Measurements from ENCODE around the gene SIGLEC8. TPM values are rescaled to one million over a fixed set of nuclear protein-coding genes. Genes with fewer than 3 reads are reported as not detected.

SIGLEC8 gene
- total and polyA plus RNA-seq, 2 of the 8 experiments (the other 6 are each of a cell fraction or from before 2014, with no cell fraction given) = not detected

DNA sequence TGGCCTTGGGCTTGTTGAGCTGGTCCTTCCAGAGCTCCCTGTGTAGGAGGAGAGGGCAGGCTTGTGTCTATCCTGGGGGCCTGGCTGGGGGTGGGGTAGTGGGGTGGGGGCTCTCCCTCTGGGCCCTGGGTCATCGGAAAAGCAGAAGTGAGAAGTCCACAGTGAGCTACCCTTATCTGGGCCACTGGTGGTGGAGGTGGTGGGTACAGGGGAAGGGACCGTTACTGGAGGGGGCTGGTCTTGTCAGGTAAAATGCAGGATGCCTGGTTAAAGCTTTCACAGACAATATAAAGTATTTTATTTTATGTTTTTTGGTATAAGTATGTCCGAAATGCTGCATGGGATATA is 40.5 kb downstream of the SIGLEC8 start (continued):
- TF ChIP-seq, protein P1, sequence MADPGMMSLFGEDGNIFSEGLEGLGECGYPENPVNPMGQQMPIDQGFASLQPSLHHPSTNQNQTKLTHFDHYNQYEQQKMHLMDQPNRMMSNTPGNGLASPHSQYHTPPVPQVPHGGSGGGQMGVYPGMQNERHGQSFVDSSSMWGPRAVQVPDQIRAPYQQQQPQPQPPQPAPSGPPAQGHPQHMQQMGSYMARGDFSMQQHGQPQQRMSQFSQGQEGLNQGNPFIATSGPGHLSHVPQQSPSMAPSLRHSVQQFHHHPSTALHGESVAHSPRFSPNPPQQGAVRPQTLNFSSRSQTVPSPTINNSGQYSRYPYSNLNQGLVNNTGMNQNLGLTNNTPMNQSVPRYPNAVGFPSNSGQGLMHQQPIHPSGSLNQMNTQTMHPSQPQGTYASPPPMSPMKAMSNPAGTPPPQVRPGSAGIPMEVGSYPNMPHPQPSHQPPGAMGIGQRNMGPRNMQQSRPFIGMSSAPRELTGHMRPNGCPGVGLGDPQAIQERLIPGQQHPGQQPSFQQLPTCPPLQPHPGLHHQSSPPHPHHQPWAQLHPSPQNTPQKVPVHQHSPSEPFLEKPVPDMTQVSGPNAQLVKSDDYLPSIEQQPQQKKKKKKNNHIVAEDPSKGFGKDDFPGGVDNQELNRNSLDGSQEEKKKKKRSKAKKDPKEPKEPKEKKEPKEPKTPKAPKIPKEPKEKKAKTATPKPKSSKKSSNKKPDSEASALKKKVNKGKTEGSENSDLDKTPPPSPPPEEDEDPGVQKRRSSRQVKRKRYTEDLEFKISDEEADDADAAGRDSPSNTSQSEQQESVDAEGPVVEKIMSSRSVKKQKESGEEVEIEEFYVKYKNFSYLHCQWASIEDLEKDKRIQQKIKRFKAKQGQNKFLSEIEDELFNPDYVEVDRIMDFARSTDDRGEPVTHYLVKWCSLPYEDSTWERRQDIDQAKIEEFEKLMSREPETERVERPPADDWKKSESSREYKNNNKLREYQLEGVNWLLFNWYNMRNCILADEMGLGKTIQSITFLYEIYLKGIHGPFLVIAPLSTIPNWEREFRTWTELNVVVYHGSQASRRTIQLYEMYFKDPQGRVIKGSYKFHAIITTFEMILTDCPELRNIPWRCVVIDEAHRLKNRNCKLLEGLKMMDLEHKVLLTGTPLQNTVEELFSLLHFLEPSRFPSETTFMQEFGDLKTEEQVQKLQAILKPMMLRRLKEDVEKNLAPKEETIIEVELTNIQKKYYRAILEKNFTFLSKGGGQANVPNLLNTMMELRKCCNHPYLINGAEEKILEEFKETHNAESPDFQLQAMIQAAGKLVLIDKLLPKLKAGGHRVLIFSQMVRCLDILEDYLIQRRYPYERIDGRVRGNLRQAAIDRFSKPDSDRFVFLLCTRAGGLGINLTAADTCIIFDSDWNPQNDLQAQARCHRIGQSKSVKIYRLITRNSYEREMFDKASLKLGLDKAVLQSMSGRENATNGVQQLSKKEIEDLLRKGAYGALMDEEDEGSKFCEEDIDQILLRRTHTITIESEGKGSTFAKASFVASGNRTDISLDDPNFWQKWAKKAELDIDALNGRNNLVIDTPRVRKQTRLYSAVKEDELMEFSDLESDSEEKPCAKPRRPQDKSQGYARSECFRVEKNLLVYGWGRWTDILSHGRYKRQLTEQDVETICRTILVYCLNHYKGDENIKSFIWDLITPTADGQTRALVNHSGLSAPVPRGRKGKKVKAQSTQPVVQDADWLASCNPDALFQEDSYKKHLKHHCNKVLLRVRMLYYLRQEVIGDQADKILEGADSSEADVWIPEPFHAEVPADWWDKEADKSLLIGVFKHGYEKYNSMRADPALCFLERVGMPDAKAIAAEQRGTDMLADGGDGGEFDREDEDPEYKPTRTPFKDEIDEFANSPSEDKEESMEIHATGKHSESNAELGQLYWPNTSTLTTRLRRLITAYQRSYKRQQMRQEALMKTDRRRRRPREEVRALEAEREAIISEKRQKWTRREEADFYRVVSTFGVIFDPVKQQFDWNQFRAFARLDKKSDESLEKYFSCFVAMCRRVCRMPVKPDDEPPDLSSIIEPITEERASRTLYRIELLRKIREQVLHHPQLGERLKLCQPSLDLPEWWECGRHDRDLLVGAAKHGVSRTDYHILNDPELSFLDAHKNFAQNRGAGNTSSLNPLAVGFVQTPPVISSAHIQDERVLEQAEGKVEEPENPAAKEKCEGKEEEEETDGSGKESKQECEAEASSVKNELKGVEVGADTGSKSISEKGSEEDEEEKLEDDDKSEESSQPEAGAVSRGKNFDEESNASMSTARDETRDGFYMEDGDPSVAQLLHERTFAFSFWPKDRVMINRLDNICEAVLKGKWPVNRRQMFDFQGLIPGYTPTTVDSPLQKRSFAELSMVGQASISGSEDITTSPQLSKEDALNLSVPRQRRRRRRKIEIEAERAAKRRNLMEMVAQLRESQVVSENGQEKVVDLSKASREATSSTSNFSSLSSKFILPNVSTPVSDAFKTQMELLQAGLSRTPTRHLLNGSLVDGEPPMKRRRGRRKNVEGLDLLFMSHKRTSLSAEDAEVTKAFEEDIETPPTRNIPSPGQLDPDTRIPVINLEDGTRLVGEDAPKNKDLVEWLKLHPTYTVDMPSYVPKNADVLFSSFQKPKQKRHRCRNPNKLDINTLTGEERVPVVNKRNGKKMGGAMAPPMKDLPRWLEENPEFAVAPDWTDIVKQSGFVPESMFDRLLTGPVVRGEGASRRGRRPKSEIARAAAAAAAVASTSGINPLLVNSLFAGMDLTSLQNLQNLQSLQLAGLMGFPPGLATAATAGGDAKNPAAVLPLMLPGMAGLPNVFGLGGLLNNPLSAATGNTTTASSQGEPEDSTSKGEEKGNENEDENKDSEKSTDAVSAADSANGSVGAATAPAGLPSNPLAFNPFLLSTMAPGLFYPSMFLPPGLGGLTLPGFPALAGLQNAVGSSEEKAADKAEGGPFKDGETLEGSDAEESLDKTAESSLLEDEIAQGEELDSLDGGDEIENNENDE (IDR thresholded peaks at IDR 0.05; ENCODE audit: insufficient replicate concordance, low read length) = no peak
- TF ChIP-seq SIRT6 (IDR thresholded peaks at IDR 0.05; ENCODE audit: low read length) (no peak), CBX5 (IDR thresholded peaks at IDR 0.05; ENCODE audit: low read depth, low read length) (no peak), CEBPB (IDR thresholded peaks at IDR 0.05; ENCODE audit: low read depth, low read length) (no peak), POLR2A (IDR thresholded peaks at IDR 0.05; ENCODE audit: control extremely low read depth in 1 of 2, low read depth in 2 of 2, low read length in 2 of 2) (no peak)

Measured in H1 (cell line).